Measurements from ENCODE around the gene PER2. TPM values are rescaled to one million over a fixed set of nuclear protein-coding genes. Genes with fewer than 3 reads are reported as not detected.

PER2 gene
- total RNA-seq, 4 donors from 2014 or later: 4.1 to 7.5 (median 6.7) TPM

- H3K27ac ChIP-seq: no peak overlapping the region
- H3K4me3 ChIP-seq: no peak overlapping the region
- H3K27me3 ChIP-seq: no peaks in the 10 kb centered on the region
- H3K4me1 ChIP-seq: peaks cover under 1 to 2% of the 10 kb centered on the region in 2 donors
- no peak for DNase-seq
- H3K36me3 ChIP-seq: no peaks in the 10 kb centered on the region
- TF ChIP-seq CTCF (IDR thresholded peaks at IDR 0.05 in 4 of 5, conservative IDR thresholded peaks at IDR 0.05 in 1 of 5): no peak
- no peaks in the 10 kb centered on the region for H3K9me3 ChIP-seq
- in situ Hi-C loops (cut with MboI; ENCODE audit: low sequenced_read_pairs in 4 of 4): no loop called here
- no peak for ATAC-seq
- intact Hi-C loops (cut with DNase I; ENCODE audit: low total_unique reads): no loop called here
Observed at GRCh38 chr2:238294393-238295143, 6.2 kb upstream of the PER2 start.

DNA sequence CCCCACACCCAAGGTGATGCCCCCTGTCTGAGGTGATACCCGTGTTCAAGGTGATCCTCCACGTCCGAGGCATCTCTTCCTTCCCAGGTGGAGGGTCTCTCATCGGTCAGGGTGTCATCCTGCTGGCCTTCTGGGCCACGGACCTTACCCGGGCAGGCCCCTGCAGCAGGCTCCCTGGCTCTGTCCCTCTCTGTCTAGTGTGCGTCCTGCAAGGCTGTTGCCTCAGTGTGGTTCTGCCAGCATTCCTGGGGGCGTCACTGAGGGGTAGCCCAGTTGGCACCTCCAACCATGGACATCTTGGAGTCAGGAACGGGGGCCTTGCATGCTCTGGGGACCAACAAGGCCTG, 5.6 kb upstream of the PER2 start:
- Histone ChIP-seq H3K4me3 (no peak overlapping the region), H3K4me1 (peaks cover 5 to 6% of the 10 kb centered on the region in 2 donors), H3K9me3 (no peaks in the 10 kb centered on the region), H3K27ac (no peak overlapping the region), H3K36me3 (no peaks in the 10 kb centered on the region), H3K27me3 (no peaks in the 10 kb centered on the region)
- DNase-seq (no peak), ATAC-seq (no peak)
- TF ChIP-seq POLR2A (IDR thresholded peaks at IDR 0.05): no peak
- TF ChIP-seq CTCF (IDR thresholded peaks at IDR 0.05 in 4 of 5, conservative IDR thresholded peaks at IDR 0.05 in 1 of 5): no peak
- in situ Hi-C loops (cut with MboI; ENCODE audit: low sequenced_read_pairs in 4 of 4) (no loop called here), intact Hi-C loops (cut with DNase I; ENCODE audit: low total_unique reads) (no loop called here)

DNA sequence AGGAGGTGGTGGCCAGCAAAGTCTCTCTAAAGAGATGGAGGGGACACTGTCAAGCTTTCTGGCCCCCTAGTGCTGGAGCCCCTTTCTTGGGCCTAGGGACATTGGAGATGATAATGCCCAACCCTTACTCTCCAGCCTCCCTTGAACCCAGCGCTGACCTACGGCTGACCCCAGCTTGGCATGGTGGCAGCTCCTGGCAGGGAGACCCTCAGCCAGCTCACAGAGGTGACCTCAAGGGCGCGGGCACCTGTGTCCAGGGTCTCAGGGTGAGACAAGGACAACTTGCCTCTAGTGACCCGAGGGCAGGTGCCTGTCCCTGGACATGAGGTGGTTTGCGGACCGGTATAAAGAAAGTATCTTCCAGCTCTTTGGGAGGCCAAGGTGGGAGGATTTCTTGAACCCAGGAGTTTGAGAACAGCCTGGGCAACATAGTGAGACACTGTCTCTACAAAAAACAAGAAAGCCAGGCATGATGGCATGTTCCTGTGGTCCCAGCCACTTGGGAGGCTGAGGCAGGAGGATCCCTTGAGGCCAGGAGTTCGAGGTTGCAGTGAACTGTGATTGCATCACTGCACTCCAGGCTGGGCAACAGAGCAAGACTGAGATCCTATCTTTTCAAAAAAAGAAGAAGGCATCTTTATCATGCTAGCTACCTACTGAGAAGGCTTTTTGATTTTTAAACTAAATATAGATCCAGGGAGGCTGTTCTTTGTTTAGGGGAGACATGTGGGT, 3.3 kb upstream of the PER2 start:
- DNase-seq: no peak
- intact Hi-C loops (cut with DNase I; ENCODE audit: low total_unique reads): no loop called here
- TF ChIP-seq POLR2A (IDR thresholded peaks at IDR 0.05) (no peak), CTCF (IDR thresholded peaks at IDR 0.05 in 4 of 5, conservative IDR thresholded peaks at IDR 0.05 in 1 of 5) (no peak)

DNA sequence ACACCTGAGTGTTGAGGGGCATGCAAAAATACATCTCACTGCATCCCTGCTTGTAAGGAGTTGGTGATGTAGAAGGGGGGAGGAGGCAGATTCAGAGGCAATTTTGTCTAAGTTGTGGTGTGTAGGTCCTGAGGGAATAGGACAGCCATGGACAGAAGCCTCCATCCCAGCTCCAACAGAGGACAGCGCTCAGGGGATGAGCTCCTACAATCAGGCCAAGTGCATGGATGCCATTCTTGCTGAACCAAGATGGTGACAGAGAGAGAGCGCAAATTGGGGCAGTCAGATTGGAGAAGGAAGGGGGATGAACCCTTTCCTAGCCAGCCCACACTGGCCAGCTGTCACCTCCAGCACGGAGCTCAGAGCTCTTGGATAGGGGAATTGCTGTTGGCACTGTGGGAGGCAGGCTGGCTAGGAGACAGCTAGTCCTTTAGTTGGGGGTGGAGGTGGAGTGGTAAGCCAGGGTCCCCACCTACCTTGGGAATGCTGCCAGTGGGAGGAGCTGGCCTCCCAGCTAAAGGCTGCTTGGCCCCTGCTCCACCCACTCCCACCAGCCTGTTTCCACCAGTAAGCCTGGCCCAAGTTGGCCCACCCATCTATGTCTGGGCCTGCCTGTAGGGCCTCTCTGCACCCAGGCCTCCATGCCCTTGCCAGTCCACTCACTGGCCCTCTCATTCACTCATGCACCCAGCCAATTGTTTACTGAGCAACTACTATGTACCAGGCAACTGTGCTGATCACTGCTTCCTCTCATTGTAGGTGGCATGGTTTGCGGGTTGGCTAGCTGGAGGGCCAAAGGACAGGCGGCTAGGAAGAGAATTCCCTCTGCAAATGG, 2.5 kb upstream of the PER2 start:
- DNase-seq: no peak
- Histone ChIP-seq H3K36me3 (no peaks in the 10 kb centered on the region), H3K27me3 (no peaks in the 10 kb centered on the region), H3K27ac (no peak overlapping the region), H3K4me3 (no peak overlapping the region), H3K4me1 (peaks cover 25 to 26% of the 10 kb centered on the region in 2 donors), H3K9me3 (no peaks in the 10 kb centered on the region)
- in situ Hi-C loops (cut with MboI; ENCODE audit: low sequenced_read_pairs in 4 of 4) (no loop called here), intact Hi-C loops (cut with DNase I; ENCODE audit: low total_unique reads) (no loop called here)
- ATAC-seq: no peak
- TF ChIP-seq CTCF (IDR thresholded peaks at IDR 0.05 in 4 of 5, conservative IDR thresholded peaks at IDR 0.05 in 1 of 5) (no peak), POLR2A (IDR thresholded peaks at IDR 0.05) (no peak)

More for the DNA sequence above, 3.3 kb upstream of the PER2 start:
- Histone ChIP-seq H3K4me3 (no peak overlapping the region), H3K27me3 (no peaks in the 10 kb centered on the region), H3K27ac (no peak overlapping the region), H3K36me3 (no peaks in the 10 kb centered on the region), H3K9me3 (no peaks in the 10 kb centered on the region), H3K4me1 (peaks cover 17 to 18% of the 10 kb centered on the region in 2 donors)
- no peak for ATAC-seq
- in situ Hi-C loops (cut with MboI; ENCODE audit: low sequenced_read_pairs in 4 of 4): no loop called here

Data from gastrocnemius medialis (tissue), 4 donors.